GM12878 (cell line): ENCODE results near the gene FBXO38. TPM values are rescaled to one million over a fixed set of nuclear protein-coding genes. Genes with fewer than 3 reads are reported as not detected.

Experiments used
- ATAC-seq: fragments of 200-7000 bp; cut with Tn5 transposase; 3 replicates; pipeline ENCODE4 v1.9.1; 2020; ENCODE audit warnings: mild to moderate bottlenecking, moderate library complexity
- BruUV-seq: library from RNA; stranded (reverse); fragments of 400-500 nt; replicated peaks from 2 replicates; lab custom pipeline; 2021; lab: Mats Ljungman, UMichigan
- CTCF ChIA-PET: fragments of 300-600 bp; sonication (Branson Sonifier 250); formaldehyde crosslinking; extraction: SDS; loops from one replicate; lab custom pipeline; 2021; ENCODE audit warnings: inconsistent platforms; lab: Yijun Ruan, JAX
- POLR2A ChIA-PET: fragments of 350-600 bp; formaldehyde crosslinking; extraction: SDS; loops from one replicate; lab custom pipeline; 2021; ENCODE audit warnings: inconsistent platforms; lab: Charles Lee
- RAD21 ChIA-PET: fragments of 300-600 bp; sonication (Branson Sonifier 250); formaldehyde crosslinking; loops from one replicate; lab custom pipeline; 2023; ENCODE audit warnings: antibody characterized with exemption; ENCODE audit not compliant: unreplicated experiment; lab: Charles Lee
- SMC1A ChIA-PET: fragments of 300-600 bp; sonication (Branson Sonifier 250); formaldehyde crosslinking; loops from one replicate; lab custom pipeline; 2023; ENCODE audit not compliant: unreplicated experiment, uncharacterized antibody; lab: Charles Lee
- DNase-seq: peaks from one replicate; pipeline ENCODE4 v3.0.0-alpha.2; 2011; ENCODE audit warnings: low read depth, low spot score
- FAIRE-seq: peaks from 3 replicates; lab custom pipeline; 2011; peaks lifted over from hg19 to GRCh38; lab: Jason Lieb, UNC
- H2AFZ ChIP-seq: 2 replicates; pipeline ENCODE4 v1.6.0; 2011; ENCODE audit warnings: low read depth, low read length, control low read depth; ENCODE audit not compliant: control insufficient read depth
- H3K27ac ChIP-seq: 2 replicates; pipeline ENCODE4 v1.5.1; 2011; ENCODE audit warnings: control low read depth; ENCODE audit not compliant: control insufficient read depth, insufficient read depth
- H3K27me3 ChIP-seq, 2 experiments: replicated peaks in 1 of 2; 2 replicates each; pipeline versions ENCODE4 v1.6.0 to v1.6.1; 2011; ENCODE audit warnings: low read length in 1 of 2; ENCODE audit not compliant: control insufficient read depth in 2 of 2, insufficient read depth in 2 of 2
- H3K36me3 ChIP-seq, 2 experiments: 2 replicates each; pipeline ENCODE4 v1.5.1; 2011; ENCODE audit warnings: low read length in 1 of 2; ENCODE audit not compliant: control insufficient read depth in 2 of 2, insufficient read depth in 2 of 2
- H3K4me1 ChIP-seq: 2 replicates; pipeline ENCODE4 v1.6.1; 2011; ENCODE audit warnings: mild to moderate bottlenecking, low read length, moderate library complexity, mixed read lengths; ENCODE audit not compliant: control insufficient read depth, insufficient read depth
- H3K4me2 ChIP-seq: 2 replicates; pipeline ENCODE4 v1.6.0; 2011; ENCODE audit warnings: control low read depth; ENCODE audit not compliant: control insufficient read depth, insufficient read depth
- H3K4me3 ChIP-seq: fragments of 200-600 bp; sonication (generic); 2 replicates; pipeline ENCODE4 v1.5.1; 2016
- H3K79me2 ChIP-seq: 2 replicates; pipeline ENCODE4 v1.6.0; 2011; ENCODE audit warnings: low read length; ENCODE audit not compliant: control insufficient read depth, insufficient read depth
- H3K9ac ChIP-seq: 2 replicates; pipeline ENCODE4 v1.8.0; 2011; ENCODE audit warnings: low read length, control low read depth, mixed read lengths; ENCODE audit not compliant: control insufficient read depth, insufficient read depth
- H3K9me3 ChIP-seq: replicated peaks from 3 replicates; pipeline ENCODE4 v1.5.1; 2011; ENCODE audit warnings: mild to moderate bottlenecking, low read length; ENCODE audit not compliant: control insufficient read depth, insufficient read depth
- H4K20me1 ChIP-seq: 2 replicates; pipeline ENCODE4 v1.6.0; 2011; ENCODE audit not compliant: control insufficient read depth, insufficient read depth
- CBX5 ChIP-seq: sonication (generic); IDR thresholded peaks from 2 replicates; pipeline ENCODE4 v1.6.1; 2016; ENCODE audit warnings: low read depth, moderate library complexity, mild to moderate bottlenecking, inconsistent platforms
- NR2C1 ChIP-seq: fragments of 450-650 bp; IDR thresholded peaks from 2 replicates; pipeline ENCODE4 v1.6.1; 2017; ENCODE audit warnings: antibody characterized with exemption, mild to moderate bottlenecking, moderate library complexity
- SIX5 ChIP-seq: IDR thresholded peaks from 2 replicates; pipeline ENCODE4 v1.6.1; 2011; ENCODE audit warnings: mild to moderate bottlenecking, low read depth, low read length, moderate library complexity; ENCODE audit not compliant: severe bottlenecking
- SPI1 ChIP-seq: IDR thresholded peaks from 2 replicates; pipeline ENCODE4 v1.6.1; 2011; ENCODE audit warnings: low read depth, mild to moderate bottlenecking, low read length, moderate library complexity, borderline replicate concordance; ENCODE audit not compliant: insufficient read depth
- YY1 ChIP-seq: IDR thresholded peaks from 2 replicates; pipeline ENCODE4 v1.6.1; 2011; ENCODE audit warnings: low read depth, mild to moderate bottlenecking, low read length
- ZBTB33 ChIP-seq: fragments of 450-650 bp; IDR thresholded peaks from 2 replicates; pipeline ENCODE4 v1.6.1; 2017; ENCODE audit warnings: mild to moderate bottlenecking
- WGBS: methylation state at CpG from one replicate; pipeline ENCODE4 v1.1.6; 2016; ENCODE audit warnings: low lambda C conversion rate; ENCODE audit not compliant: insufficient replicate concordance, insufficient coverage; ENCODE audit errors: missing lambda C conversion rate; 5-methylcytosine and 5-hydroxymethylcytosine counted together
- in situ Hi-C: fragments of 300-500 bp; cut with MboI; formaldehyde crosslinking; loops from 9 replicates; pipeline ENCODE4 v1.14.3; 2018; ENCODE audit warnings: mixed read lengths
- intact Hi-C: fragments of 100-400 bp; cut with micrococcal nuclease; formaldehyde crosslinking; loops from one replicate; pipeline ENCODE4 v1.14.2; 2022; ENCODE audit not compliant: unreplicated experiment
- polyA plus RNA-seq, 11 experiments: library from polyadenylated mRNA; depleted of rRNA in 4 of 11; unstranded in 6 of 11; stranded (reverse) in 5 of 11; fragments of >200 nt; fragmentation: Nextera tagmentation in 4 of 11; fragmentation: Illumina TruSeq in 1 of 11; extraction: Ambion mirVana in 4 of 11; extraction: Trizol in 1 of 11; gene quantifications; 1 replicate in 1 of 11; 2 replicates in 10 of 11; pipeline versions ENCODE4 v1.2.1 to v1.2.3, GENCODE V29; 2011 to 2016; ENCODE audit warnings: inconsistent platforms in 2 of 11, missing spikeins in 2 of 11, low read depth in 1 of 11
- total RNA-seq, 4 experiments: library from RNA; depleted of rRNA in 3 of 4; stranded (reverse); fragments of >200 nt in 3 of 4; fragmentation: Illumina TruSeq in 1 of 4; extraction: Trizol in 1 of 4; gene quantifications; 2 replicates each; pipeline versions ENCODE4 v1.2.1 to v1.2.3, GENCODE V29; 2013 to 2021

Gene FBXO38
- total and polyA plus RNA-seq, 10 of the 15 experiments (the other 5 are each of a cell fraction or from before 2014, with no cell fraction given): 9.1 to 44.6 (median 28.3) TPM

GRCh38 chr5:148378670-148379069, 5.1 kb upstream of the FBXO38 start:
- DNase-seq (no peak), FAIRE-seq (no peak), ATAC-seq (no peak)
- ChIA-PET CTCF (no interaction called here), POLR2A (no interaction called here), SMC1A (no interaction called here), RAD21 (no interaction called here)
- 50% methylated on average over 3 of the region's 3 CpGs for WGBS
- no peaks in the 10 kb centered on the region; the same call in 1 of the 2 replicates for H3K79me2 ChIP-seq
- no peak overlapping the region for H2AFZ ChIP-seq
- 0 out of 2 replicates have a peak, but pooled peaks cover 3% of the 10 kb centered on the region for H3K4me1 ChIP-seq
- peaks cover 9% of the 10 kb centered on the region for H3K9me3 ChIP-seq
- no peaks in the 10 kb centered on the region for H3K36me3 ChIP-seq
- no peaks in the 10 kb centered on the region for H4K20me1 ChIP-seq
- no peaks in the 10 kb centered on the region for H3K27me3 ChIP-seq
- H3K27ac ChIP-seq: no peak overlapping the region
- in situ Hi-C loops (loop anchor here (10.0 kb wide), 1 partner anchor 194 kb away; no protein-coding TSS in a partner anchor), intact Hi-C loops (no loop called here)
- H3K4me3 ChIP-seq: no peak overlapping the region
- no peak overlapping the region for H3K4me2 ChIP-seq
- TF ChIP-seq SIX5 (no peak), SPI1 (peak; percentile 54; the same call in 1 of the 2 replicates), YY1 (peak; percentile 46; the same call in 1 of the 2 replicates), NR2C1 (no peak), ZBTB33 (peak; percentile 54; the same call in 1 of the 2 replicates), CBX5 (peak; percentile 94)
- no peak overlapping the region for H3K9ac ChIP-seq
- no TSS peak for BruUV-seq
